GM12878 (cell line): ENCODE measurements around the gene SLC24A3. TPM values are rescaled to one million over a fixed set of nuclear protein-coding genes. Genes with fewer than 3 reads are reported as not detected.

Experiments used
- ATAC-seq: fragments of 200-7000 bp; cut with Tn5 transposase; 3 replicates; pipeline ENCODE4 v1.9.1; 2020; ENCODE audit warnings: mild to moderate bottlenecking, moderate library complexity
- BruUV-seq: library from RNA; stranded (reverse); fragments of 400-500 nt; replicated peaks from 2 replicates; lab custom pipeline; 2021; lab: Mats Ljungman, UMichigan
- CTCF ChIA-PET: fragments of 300-600 bp; sonication (Branson Sonifier 250); formaldehyde crosslinking; extraction: SDS; loops from one replicate; lab custom pipeline; 2021; ENCODE audit warnings: inconsistent platforms; lab: Yijun Ruan, JAX
- POLR2A ChIA-PET: fragments of 350-600 bp; formaldehyde crosslinking; extraction: SDS; loops from one replicate; lab custom pipeline; 2021; ENCODE audit warnings: inconsistent platforms; lab: Charles Lee
- RAD21 ChIA-PET: fragments of 300-600 bp; sonication (Branson Sonifier 250); formaldehyde crosslinking; loops from one replicate; lab custom pipeline; 2023; ENCODE audit warnings: antibody characterized with exemption; ENCODE audit not compliant: unreplicated experiment; lab: Charles Lee
- SMC1A ChIA-PET: fragments of 300-600 bp; sonication (Branson Sonifier 250); formaldehyde crosslinking; loops from one replicate; lab custom pipeline; 2023; ENCODE audit not compliant: unreplicated experiment, uncharacterized antibody; lab: Charles Lee
- DNase-seq: peaks from one replicate; pipeline ENCODE4 v3.0.0-alpha.2; 2011; ENCODE audit warnings: low read depth, low spot score
- FAIRE-seq: peaks from 3 replicates; lab custom pipeline; 2011; peaks lifted over from hg19 to GRCh38; lab: Jason Lieb, UNC
- H2AFZ ChIP-seq: 2 replicates; pipeline ENCODE4 v1.6.0; 2011; ENCODE audit warnings: low read depth, low read length, control low read depth; ENCODE audit not compliant: control insufficient read depth
- H3K27ac ChIP-seq: 2 replicates; pipeline ENCODE4 v1.5.1; 2011; ENCODE audit warnings: control low read depth; ENCODE audit not compliant: control insufficient read depth, insufficient read depth
- H3K27me3 ChIP-seq, 2 experiments: replicated peaks in 1 of 2; 2 replicates each; pipeline versions ENCODE4 v1.6.0 to v1.6.1; 2011; ENCODE audit warnings: low read length in 1 of 2; ENCODE audit not compliant: control insufficient read depth in 2 of 2, insufficient read depth in 2 of 2
- H3K36me3 ChIP-seq, 2 experiments: 2 replicates each; pipeline ENCODE4 v1.5.1; 2011; ENCODE audit warnings: low read length in 1 of 2; ENCODE audit not compliant: control insufficient read depth in 2 of 2, insufficient read depth in 2 of 2
- H3K4me1 ChIP-seq: 2 replicates; pipeline ENCODE4 v1.6.1; 2011; ENCODE audit warnings: mild to moderate bottlenecking, low read length, moderate library complexity, mixed read lengths; ENCODE audit not compliant: control insufficient read depth, insufficient read depth
- H3K4me2 ChIP-seq: 2 replicates; pipeline ENCODE4 v1.6.0; 2011; ENCODE audit warnings: control low read depth; ENCODE audit not compliant: control insufficient read depth, insufficient read depth
- H3K4me3 ChIP-seq: fragments of 200-600 bp; sonication (generic); 2 replicates; pipeline ENCODE4 v1.5.1; 2016
- H3K79me2 ChIP-seq: 2 replicates; pipeline ENCODE4 v1.6.0; 2011; ENCODE audit warnings: low read length; ENCODE audit not compliant: control insufficient read depth, insufficient read depth
- H3K9ac ChIP-seq: 2 replicates; pipeline ENCODE4 v1.8.0; 2011; ENCODE audit warnings: low read length, control low read depth, mixed read lengths; ENCODE audit not compliant: control insufficient read depth, insufficient read depth
- H3K9me3 ChIP-seq: replicated peaks from 3 replicates; pipeline ENCODE4 v1.5.1; 2011; ENCODE audit warnings: mild to moderate bottlenecking, low read length; ENCODE audit not compliant: control insufficient read depth, insufficient read depth
- H4K20me1 ChIP-seq: 2 replicates; pipeline ENCODE4 v1.6.0; 2011; ENCODE audit not compliant: control insufficient read depth, insufficient read depth
- ASH2L ChIP-seq: fragments of 300-600, 200-600 bp; sonication (generic); IDR thresholded peaks from 2 replicates; pipeline ENCODE4 v1.6.1; 2017; ENCODE audit warnings: low read depth, mild to moderate bottlenecking, borderline replicate concordance
- CEBPB ChIP-seq, 2 experiments: fragments of 150-350 bp in 1 of 2; IDR thresholded peaks; 2 replicates each; pipeline ENCODE4 v1.6.1; 2012 to 2014; ENCODE audit warnings: low read depth in 2 of 2, low read length in 2 of 2, borderline replicate concordance in 1 of 2, inconsistent platforms in 1 of 2
- CHD2 ChIP-seq: IDR thresholded peaks from 2 replicates; pipeline ENCODE4 v1.6.1; 2011; ENCODE audit warnings: low read depth, low read length, improper control_type of control experiment, borderline replicate concordance
- ELK1 ChIP-seq: IDR thresholded peaks from 2 replicates; pipeline ENCODE4 v1.6.1; 2012; ENCODE audit warnings: low read depth, low read length, improper control_type of control experiment
- GATAD2B ChIP-seq: fragments of 450-650 bp; conservative IDR thresholded peaks from 2 replicates; pipeline ENCODE4 v1.6.1; 2017; ENCODE audit warnings: low read depth, mild to moderate bottlenecking, moderate library complexity
- HSF1 ChIP-seq: fragments of 150-350 bp; IDR thresholded peaks from 2 replicates; pipeline ENCODE4 v1.6.1; 2014; ENCODE audit warnings: mild to moderate bottlenecking, low read depth, low read length
- IKZF1 ChIP-seq: fragments of 450-650 bp; conservative IDR thresholded peaks from 2 replicates; pipeline ENCODE4 v1.6.1; 2017; ENCODE audit warnings: antibody characterized with exemption, mild to moderate bottlenecking
- MTA3 ChIP-seq: IDR thresholded peaks from 2 replicates; pipeline ENCODE4 v1.6.1; 2012; ENCODE audit warnings: low read length, inconsistent platforms, borderline replicate concordance
- NFYA ChIP-seq: IDR thresholded peaks from 2 replicates; pipeline ENCODE4 v1.6.1; 2011; ENCODE audit warnings: low read depth, mild to moderate bottlenecking, low read length, improper control_type of control experiment, borderline replicate concordance
- RAD21 ChIP-seq: IDR thresholded peaks from 2 replicates; pipeline ENCODE4 v1.6.1; 2011; ENCODE audit warnings: mild to moderate bottlenecking, low read depth, low read length, moderate library complexity; ENCODE audit not compliant: insufficient read depth
- TBL1XR1 ChIP-seq: IDR thresholded peaks from 2 replicates; pipeline ENCODE4 v1.6.1; 2012; ENCODE audit warnings: low read depth, low read length, improper control_type of control experiment
- ZNF384 ChIP-seq: IDR thresholded peaks from 2 replicates; pipeline ENCODE4 v1.6.1; 2012; ENCODE audit warnings: low read depth, mild to moderate bottlenecking, low read length, improper control_type of control experiment, borderline replicate concordance
- WGBS: methylation state at CpG from one replicate; pipeline ENCODE4 v1.1.6; 2016; ENCODE audit warnings: low lambda C conversion rate; ENCODE audit not compliant: insufficient replicate concordance, insufficient coverage; ENCODE audit errors: missing lambda C conversion rate; 5-methylcytosine and 5-hydroxymethylcytosine counted together
- in situ Hi-C: fragments of 300-500 bp; cut with MboI; formaldehyde crosslinking; loops from 9 replicates; pipeline ENCODE4 v1.14.3; 2018; ENCODE audit warnings: mixed read lengths
- intact Hi-C: fragments of 100-400 bp; cut with micrococcal nuclease; formaldehyde crosslinking; loops from one replicate; pipeline ENCODE4 v1.14.2; 2022; ENCODE audit not compliant: unreplicated experiment
- polyA plus RNA-seq, 11 experiments: library from polyadenylated mRNA; depleted of rRNA in 4 of 11; unstranded in 6 of 11; stranded (reverse) in 5 of 11; fragments of >200 nt; fragmentation: Nextera tagmentation in 4 of 11; fragmentation: Illumina TruSeq in 1 of 11; extraction: Ambion mirVana in 4 of 11; extraction: Trizol in 1 of 11; gene quantifications; 1 replicate in 1 of 11; 2 replicates in 10 of 11; pipeline versions ENCODE4 v1.2.1 to v1.2.3, GENCODE V29; 2011 to 2016; ENCODE audit warnings: inconsistent platforms in 2 of 11, missing spikeins in 2 of 11, low read depth in 1 of 11
- total RNA-seq, 4 experiments: library from RNA; depleted of rRNA in 3 of 4; stranded (reverse); fragments of >200 nt in 3 of 4; fragmentation: Illumina TruSeq in 1 of 4; extraction: Trizol in 1 of 4; gene quantifications; 2 replicates each; pipeline versions ENCODE4 v1.2.1 to v1.2.3, GENCODE V29; 2013 to 2021
- TF ChIP-seq, protein P1 (sequence below): fragments of 450-650 bp; IDR thresholded peaks from 2 replicates; pipeline ENCODE4 v1.6.1; 2018; ENCODE audit warnings: borderline replicate concordance, mild to moderate bottlenecking; ENCODE audit not compliant: partially characterized antibody

Gene SLC24A3
- total and polyA plus RNA-seq, 10 of the 15 experiments (the other 5 are each of a cell fraction or from before 2014, with no cell fraction given), result 0.04 TPM; not detected in 9

- ChIA-PET CTCF (no interaction called here), SMC1A (no interaction called here), RAD21 (no interaction called here), POLR2A (no interaction called here)
- no peaks in the 10 kb centered on the region for H4K20me1 ChIP-seq
- ATAC-seq (no peak), DNase-seq (no peak), FAIRE-seq (no peak)
- H3K9me3 ChIP-seq, result no peaks in the 10 kb centered on the region; the same call in 2 of the 3 replicates
- H3K79me2 ChIP-seq, result no peaks in the 10 kb centered on the region
- TF ChIP-seq RAD21 (no peak), TBL1XR1 (no peak), ASH2L (no peak)
- 36% methylated on average over 3 of the region's 3 CpGs for WGBS
- peaks cover 0 to 3% of the 10 kb centered on the region in 2 experiments; a peak in 1 of 4 replicates for H3K27me3 ChIP-seq
- peaks cover 5% of the 10 kb centered on the region; the same call in 1 of the 2 replicates for H3K4me1 ChIP-seq
- no peak overlapping the region for H3K4me2 ChIP-seq
- no peak overlapping the region for H2AFZ ChIP-seq
- no TSS peak for BruUV-seq
- H3K9ac ChIP-seq, result no peak overlapping the region
- no peak overlapping the region for H3K4me3 ChIP-seq
- intact Hi-C loops (no loop called here), in situ Hi-C loops (no loop called here)
- no peaks in the 10 kb centered on the region for H3K36me3 ChIP-seq
- H3K27ac ChIP-seq, result no peak overlapping the region
Measured at GRCh38 chr20:19426356-19426755, 213.9 kb downstream of the SLC24A3 start.

DNA sequence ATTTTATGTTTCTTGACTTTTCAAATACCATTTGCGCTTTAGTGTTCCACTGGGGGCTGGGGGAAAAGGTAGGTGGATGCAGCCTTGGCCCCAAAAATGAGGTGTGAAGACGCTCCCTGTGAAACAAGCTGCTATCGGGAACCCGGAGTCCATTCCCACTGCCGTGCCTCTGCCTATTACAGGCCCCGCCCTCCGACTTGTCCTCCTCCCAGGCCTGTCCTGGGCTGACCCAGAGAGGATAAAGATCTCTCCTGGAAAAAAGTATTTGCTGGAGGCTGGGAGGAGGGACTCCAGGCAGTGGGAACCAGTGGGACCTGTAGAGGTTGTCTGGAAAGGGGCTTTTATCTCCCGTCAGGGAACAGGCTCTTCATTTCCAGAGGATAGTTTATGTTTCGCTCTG lies 215.0 kb downstream of the SLC24A3 start:
- no peak overlapping the region for H3K27ac ChIP-seq
- peaks cover 0 to 4% of the 10 kb centered on the region in 2 experiments; a peak in 2 of 4 replicates for H3K27me3 ChIP-seq
- ATAC-seq (no peak), DNase-seq (no peak), FAIRE-seq (no peak)
- POLR2A ChIA-PET, result no interaction called here
- peaks cover 5% of the 10 kb centered on the region; the same call in 1 of the 2 replicates for H3K4me1 ChIP-seq
- H3K9me3 ChIP-seq, result no peaks in the 10 kb centered on the region
- intact Hi-C loops (no loop called here), in situ Hi-C loops (no loop called here)
- WGBS, result 78% methylated on average over 9 of the region's 9 CpGs
- CTCF ChIA-PET, result no interaction called here
- RAD21 ChIA-PET, result no interaction called here
- no peak overlapping the region for H3K4me3 ChIP-seq
- H3K4me2 ChIP-seq, result no peak overlapping the region
- no peak overlapping the region for H3K9ac ChIP-seq
- no peaks in the 10 kb centered on the region for H4K20me1 ChIP-seq
- BruUV-seq, result no TSS peak
- H2AFZ ChIP-seq, result no peak overlapping the region
- H3K36me3 ChIP-seq, result no peaks in the 10 kb centered on the region
- no peaks in the 10 kb centered on the region for H3K79me2 ChIP-seq
- SMC1A ChIA-PET, result no interaction called here
- TF ChIP-seq GATAD2B, result no peak
- no peak for TF ChIP-seq CEBPB (IDR thresholded peaks at IDR 0.05; ENCODE audit: borderline replicate concordance in 1 of 2, low read depth in 2 of 2, low read length in 2 of 2)
- TF ChIP-seq, protein P1, sequence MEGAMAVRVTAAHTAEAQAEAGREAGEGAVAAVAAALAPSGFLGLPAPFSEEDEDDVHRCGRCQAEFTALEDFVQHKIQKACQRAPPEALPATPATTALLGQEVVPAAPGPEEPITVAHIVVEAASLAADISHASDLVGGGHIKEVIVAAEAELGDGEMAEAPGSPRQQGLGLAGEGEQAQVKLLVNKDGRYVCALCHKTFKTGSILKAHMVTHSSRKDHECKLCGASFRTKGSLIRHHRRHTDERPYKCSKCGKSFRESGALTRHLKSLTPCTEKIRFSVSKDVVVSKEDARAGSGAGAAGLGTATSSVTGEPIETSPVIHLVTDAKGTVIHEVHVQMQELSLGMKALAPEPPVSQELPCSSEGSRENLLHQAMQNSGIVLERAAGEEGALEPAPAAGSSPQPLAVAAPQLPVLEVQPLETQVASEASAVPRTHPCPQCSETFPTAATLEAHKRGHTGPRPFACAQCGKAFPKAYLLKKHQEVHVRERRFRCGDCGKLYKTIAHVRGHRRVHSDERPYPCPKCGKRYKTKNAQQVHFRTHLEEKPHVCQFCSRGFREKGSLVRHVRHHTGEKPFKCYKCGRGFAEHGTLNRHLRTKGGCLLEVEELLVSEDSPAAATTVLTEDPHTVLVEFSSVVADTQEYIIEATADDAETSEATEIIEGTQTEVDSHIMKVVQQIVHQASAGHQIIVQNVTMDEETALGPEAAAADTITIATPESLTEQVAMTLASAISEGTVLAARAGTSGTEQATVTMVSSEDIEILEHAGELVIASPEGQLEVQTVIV, result no peak
- TF ChIP-seq CHD2, result no peak
- no peak for TF ChIP-seq ZNF384
- TF ChIP-seq ELK1, result no peak
- TF ChIP-seq RAD21, result no peak
- no peak for TF ChIP-seq NFYA
- no peak for TF ChIP-seq MTA3
- no peak for TF ChIP-seq HSF1
- TF ChIP-seq ASH2L, result no peak
- TF ChIP-seq IKZF1, result no peak
